Activated CD8-positive, alpha-beta T cell treated with anti-CD3 and anti-CD28 coated beads for 36 hours (primary cell): ENCODE measurements around the gene PLEKHM2. TPM values are rescaled to one million over a fixed set of nuclear protein-coding genes. Genes with fewer than 3 reads are reported as not detected.

Experiments
- ATAC-seq: fragments of 200-7000 bp; cut with Tn5 transposase; one replicate; pipeline ENCODE4 v1.10.0; 2021; ENCODE audit warnings: mild to moderate bottlenecking, moderate library complexity
- CTCF ChIA-PET: fragments of 350-600 bp; sonication (Branson Sonifier 250); formaldehyde crosslinking; loops from one replicate; lab custom pipeline; 2021; ENCODE audit warnings: antibody characterized with exemption; lab: Charles Lee
- POLR2A ChIA-PET: fragments of 350-600 bp; sonication (Branson Sonifier 250); formaldehyde crosslinking; loops from one replicate; lab custom pipeline; 2021; ENCODE audit warnings: antibody characterized with exemption; lab: Charles Lee
- DNase-seq: peaks from one replicate; pipeline ENCODE4 v3.0.0-alpha.2; 2020
- H3K27ac Mint-ChIP-seq: one replicate; pipeline ENCODE4 v1.8.0; 2021; ENCODE audit warnings: mild to moderate bottlenecking, mixed read lengths
- H3K27me3 Mint-ChIP-seq: one replicate; pipeline ENCODE4 v1.8.0; 2021; ENCODE audit warnings: mixed read lengths
- H3K36me3 Mint-ChIP-seq: one replicate; pipeline ENCODE4 v1.8.0; 2021; ENCODE audit warnings: low read depth, mixed read lengths
- H3K4me1 Mint-ChIP-seq: one replicate; pipeline ENCODE4 v1.8.0; 2021; ENCODE audit warnings: low read depth, mixed read lengths
- H3K4me3 Mint-ChIP-seq: one replicate; pipeline ENCODE4 v1.8.0; 2021; ENCODE audit warnings: mild to moderate bottlenecking, moderate library complexity, mixed read lengths
- H3K9me3 Mint-ChIP-seq: one replicate; pipeline ENCODE4 v1.8.0; 2021; ENCODE audit warnings: mixed read lengths
- intact Hi-C: fragments of 100-400 bp; cut with micrococcal nuclease; formaldehyde crosslinking; loops from one replicate; pipeline ENCODE4 v1.10.0; 2022
- total RNA-seq, 2 experiments: library from RNA; stranded (reverse); gene quantifications; one replicate each; pipeline ENCODE4 v1.2.3, GENCODE V29; 2021
- TF ChIP-seq, protein P1 (sequence below): fragments of 200-600 bp; IDR thresholded peaks from one replicate; pipeline ENCODE4 v1.8.0; 2022; ENCODE audit warnings: antibody characterized with exemption, mild to moderate bottlenecking

PLEKHM2 gene
- total RNA-seq, 2 experiments from 2014 or later = 41.5 to 42.9 TPM

DNA sequence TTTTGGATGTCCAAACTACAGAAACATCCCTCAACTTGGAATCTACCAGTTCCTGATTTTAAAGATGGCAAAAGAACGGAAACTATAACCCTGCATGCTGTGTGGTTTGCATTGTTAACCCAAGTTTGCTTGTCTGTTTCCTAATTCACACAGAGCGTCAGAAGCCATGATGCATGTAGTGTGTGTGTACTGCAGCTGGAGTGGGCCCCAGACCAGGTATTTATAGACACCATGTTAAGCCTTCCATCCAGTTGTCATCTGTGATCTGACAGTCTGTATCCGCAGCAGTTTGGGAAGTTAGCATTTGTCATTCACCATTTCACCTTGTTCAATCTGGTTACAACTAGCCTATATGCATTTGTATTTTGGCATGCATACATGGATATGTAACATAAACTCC is 27.7 kb upstream of the PLEKHM2 start:
- POLR2A ChIA-PET = interaction anchor here (2.0 kb wide), 1 partner anchor 9 kb away, joined by 8 read pairs; no protein-coding TSS in a partner anchor
- ATAC-seq = no peak
- H3K4me1 Mint-ChIP-seq = no peaks in the 10 kb centered on the region
- no peak overlapping the region for H3K4me3 Mint-ChIP-seq
- intact Hi-C loops = no loop called here
- no peaks in the 10 kb centered on the region for H3K27me3 Mint-ChIP-seq
- CTCF ChIA-PET = no interaction called here
- peaks cover 44% of the 10 kb centered on the region for H3K36me3 Mint-ChIP-seq
- no peaks in the 10 kb centered on the region for H3K9me3 Mint-ChIP-seq
- no peak for DNase-seq
- TF ChIP-seq, protein P1, sequence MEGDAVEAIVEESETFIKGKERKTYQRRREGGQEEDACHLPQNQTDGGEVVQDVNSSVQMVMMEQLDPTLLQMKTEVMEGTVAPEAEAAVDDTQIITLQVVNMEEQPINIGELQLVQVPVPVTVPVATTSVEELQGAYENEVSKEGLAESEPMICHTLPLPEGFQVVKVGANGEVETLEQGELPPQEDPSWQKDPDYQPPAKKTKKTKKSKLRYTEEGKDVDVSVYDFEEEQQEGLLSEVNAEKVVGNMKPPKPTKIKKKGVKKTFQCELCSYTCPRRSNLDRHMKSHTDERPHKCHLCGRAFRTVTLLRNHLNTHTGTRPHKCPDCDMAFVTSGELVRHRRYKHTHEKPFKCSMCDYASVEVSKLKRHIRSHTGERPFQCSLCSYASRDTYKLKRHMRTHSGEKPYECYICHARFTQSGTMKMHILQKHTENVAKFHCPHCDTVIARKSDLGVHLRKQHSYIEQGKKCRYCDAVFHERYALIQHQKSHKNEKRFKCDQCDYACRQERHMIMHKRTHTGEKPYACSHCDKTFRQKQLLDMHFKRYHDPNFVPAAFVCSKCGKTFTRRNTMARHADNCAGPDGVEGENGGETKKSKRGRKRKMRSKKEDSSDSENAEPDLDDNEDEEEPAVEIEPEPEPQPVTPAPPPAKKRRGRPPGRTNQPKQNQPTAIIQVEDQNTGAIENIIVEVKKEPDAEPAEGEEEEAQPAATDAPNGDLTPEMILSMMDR = no peak
- no peak overlapping the region for H3K27ac Mint-ChIP-seq

DNA sequence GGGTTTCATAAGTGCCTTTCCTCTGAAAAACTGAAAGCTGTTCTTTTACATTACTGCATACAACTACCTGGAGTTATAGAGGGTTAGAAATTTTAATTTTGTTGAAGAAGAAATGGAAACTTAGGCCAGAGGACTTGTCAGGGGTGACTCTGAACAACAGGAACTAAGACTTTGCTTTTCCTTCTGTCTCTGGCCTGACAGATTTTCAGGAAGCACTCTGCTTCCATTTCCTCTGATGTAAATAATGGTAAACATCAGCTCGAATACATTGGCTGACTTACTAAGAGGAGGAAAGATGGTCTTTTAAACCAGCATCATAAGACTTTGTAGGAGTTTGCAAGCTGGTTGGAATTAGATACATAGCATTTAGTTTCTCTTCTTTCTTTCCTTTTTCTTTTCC is 27.1 kb upstream of the PLEKHM2 start:
- Mint-ChIP-seq H3K27me3 (no peaks in the 10 kb centered on the region), H3K36me3 (peaks cover 40% of the 10 kb centered on the region), H3K4me3 (no peak overlapping the region), H3K4me1 (no peaks in the 10 kb centered on the region), H3K27ac (no peak overlapping the region), H3K9me3 (no peaks in the 10 kb centered on the region)
- TF ChIP-seq, protein P1 = no peak
- POLR2A ChIA-PET = interaction anchor here (2.0 kb wide), 1 partner anchor 9 kb away, joined by 8 read pairs; no protein-coding TSS in a partner anchor
- CTCF ChIA-PET = no interaction called here
- intact Hi-C loops = no loop called here
- DNase-seq (no peak), ATAC-seq (no peak)

DNA sequence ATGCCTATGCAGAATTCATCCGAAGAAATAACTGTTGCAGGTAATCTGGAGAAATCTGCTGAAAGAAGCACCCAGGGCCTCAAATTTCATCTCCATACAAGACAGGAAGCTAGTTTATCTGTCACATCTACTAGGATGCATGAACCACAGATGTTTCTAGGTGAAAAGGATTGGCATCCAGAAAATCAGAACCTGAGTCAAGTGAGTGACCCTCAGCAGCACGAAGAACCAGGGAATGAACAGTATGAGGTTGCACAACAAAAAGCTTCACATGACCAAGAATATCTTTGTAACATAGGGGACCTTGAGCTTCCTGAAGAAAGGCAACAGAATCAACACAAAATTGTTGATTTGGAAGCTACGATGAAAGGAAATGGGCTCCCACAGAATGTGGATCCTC is 24.0 kb upstream of the PLEKHM2 start:
- ATAC-seq (no peak), DNase-seq (no peak)
- Mint-ChIP-seq H3K4me1 (no peaks in the 10 kb centered on the region), H3K27me3 (no peaks in the 10 kb centered on the region), H3K4me3 (no peak overlapping the region), H3K27ac (no peak overlapping the region), H3K36me3 (peaks cover 38% of the 10 kb centered on the region), H3K9me3 (no peaks in the 10 kb centered on the region)
- POLR2A ChIA-PET = no interaction called here
- CTCF ChIA-PET = no interaction called here
- TF ChIP-seq, protein P1 = no peak
- intact Hi-C loops = no loop called here

DNA sequence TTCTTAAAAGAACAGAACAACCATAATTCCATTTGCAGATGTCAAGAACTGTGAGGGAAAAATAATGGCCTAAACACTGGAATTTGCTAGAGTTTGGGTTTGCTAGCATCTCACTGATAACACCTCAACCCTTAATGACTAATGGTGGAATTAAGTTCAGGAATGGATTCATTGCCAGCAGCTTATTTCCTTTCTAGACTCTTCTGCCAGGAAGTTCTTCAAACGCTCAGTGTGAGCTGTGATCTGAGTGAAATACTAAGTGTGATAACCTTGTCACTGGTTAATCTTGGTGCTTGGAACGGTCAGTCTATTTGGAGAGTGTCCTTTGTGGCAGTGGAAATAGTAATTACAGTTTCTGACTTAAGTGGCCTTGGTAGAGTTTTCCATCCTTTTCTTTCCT is 21.6 kb upstream of the PLEKHM2 start:
- intact Hi-C loops = no loop called here
- no peaks in the 10 kb centered on the region for H3K4me1 Mint-ChIP-seq
- ATAC-seq = no peak
- ChIA-PET CTCF (interaction anchor here (0.7 to 1.1 kb wide), 2 partner anchors 9 to 10 kb away, joined by 3 to 4 read pairs; no protein-coding TSS in a partner anchor), POLR2A (no interaction called here)
- H3K27me3 Mint-ChIP-seq = no peaks in the 10 kb centered on the region
- H3K27ac Mint-ChIP-seq = no peak overlapping the region
- no peak overlapping the region for H3K4me3 Mint-ChIP-seq
- peaks cover 30% of the 10 kb centered on the region for H3K36me3 Mint-ChIP-seq
- TF ChIP-seq, protein P1 = no peak
- H3K9me3 Mint-ChIP-seq = no peaks in the 10 kb centered on the region
- DNase-seq = no peak

DNA sequence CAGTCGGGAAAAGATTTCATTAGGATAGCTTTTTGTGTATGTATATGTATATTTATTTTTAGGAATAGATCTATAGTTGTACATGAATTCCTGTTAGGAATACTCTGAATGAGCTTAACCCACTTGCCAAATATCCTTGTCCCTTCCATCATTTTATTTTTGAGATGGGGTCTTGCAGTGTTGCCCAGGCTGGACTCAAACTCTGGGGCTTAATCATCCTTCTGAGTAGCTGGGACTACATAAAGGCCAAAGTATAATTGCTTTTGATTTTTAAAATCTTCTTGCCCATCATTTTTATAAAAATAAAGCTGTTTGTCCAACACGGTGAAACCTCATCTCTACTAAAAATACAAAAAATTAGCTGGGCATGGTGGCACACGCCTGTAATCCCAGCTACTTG is 20.2 kb upstream of the PLEKHM2 start:
- TF ChIP-seq, protein P1 = no peak
- Mint-ChIP-seq H3K9me3 (no peaks in the 10 kb centered on the region), H3K27ac (no peak overlapping the region), H3K4me1 (no peaks in the 10 kb centered on the region), H3K27me3 (no peaks in the 10 kb centered on the region), H3K36me3 (peaks cover 32% of the 10 kb centered on the region), H3K4me3 (no peak overlapping the region)
- ATAC-seq = no peak
- ChIA-PET CTCF (interaction anchor here (0.9 to 1.1 kb wide), 4 partner anchors 8 to 128 kb away, joined by 3 to 4 read pairs (median 3); no protein-coding TSS in a partner anchor), POLR2A (interaction anchor here (0.6 to 2.5 kb wide), 4 partner anchors 16 to 55 kb away, joined by 3 to 9 read pairs (median 5); no protein-coding TSS in a partner anchor)
- no peak for DNase-seq
- intact Hi-C loops = no loop called here
